Immature natural killer cell (primary cell): ENCODE results near the gene CHAF1A. TPM values are rescaled to one million over a fixed set of nuclear protein-coding genes. Genes with fewer than 3 reads are reported as not detected.

ENCODE experiments used
- DNase-seq, 3 donors: peaks; one replicate each; pipeline ENCODE4 v3.0.0; 2022; ENCODE audit warnings: mixed read lengths in 1 of 3
- H3K27ac Mint-ChIP-seq, 6 donors: one replicate each; pipeline ENCODE4 v1.8.0; 2020; ENCODE audit warnings: mixed read lengths in 6 of 6, mild to moderate bottlenecking in 5 of 6, inconsistent platforms in 4 of 6, moderate library complexity in 3 of 6
- H3K27me3 Mint-ChIP-seq, 3 donors: one replicate each; pipeline ENCODE4 v1.8.0; 2020 to 2021; ENCODE audit warnings: low read depth in 3 of 3, mild to moderate bottlenecking in 3 of 3, mixed read lengths in 3 of 3, moderate library complexity in 3 of 3, inconsistent platforms in 1 of 3
- H3K36me3 Mint-ChIP-seq, 3 donors: one replicate each; pipeline ENCODE4 v1.8.0; 2020; ENCODE audit warnings: mixed read lengths in 3 of 3, inconsistent platforms in 2 of 3, mild to moderate bottlenecking in 2 of 3
- H3K4me1 Mint-ChIP-seq, 2 donors: one replicate each; pipeline ENCODE4 v1.8.0; 2020; ENCODE audit warnings: inconsistent platforms in 2 of 2, mild to moderate bottlenecking in 2 of 2, mixed read lengths in 2 of 2, moderate library complexity in 1 of 2
- H3K4me3 Mint-ChIP-seq, 5 donors: one replicate each; pipeline ENCODE4 v1.8.0; 2020; ENCODE audit warnings: mild to moderate bottlenecking in 5 of 5, mixed read lengths in 5 of 5, inconsistent platforms in 3 of 5, moderate library complexity in 3 of 5
- H3K9me3 Mint-ChIP-seq, 6 donors: one replicate each; pipeline ENCODE4 v1.8.0; 2020; ENCODE audit warnings: mild to moderate bottlenecking in 6 of 6, mixed read lengths in 6 of 6, inconsistent platforms in 4 of 6, moderate library complexity in 3 of 6
- polyA plus RNA-seq, 3 donors: library from polyadenylated mRNA; unstranded; fragments of 300-500 nt; fragmentation: Illumina TruSeq; gene quantifications; one replicate each; pipeline ENCODE4 v1.2.3, GENCODE V29; 2021

CHAF1A gene
- polyA plus RNA-seq, 3 donors from 2014 or later: 1.5 to 8.5 (median 2.9) TPM

DNA sequence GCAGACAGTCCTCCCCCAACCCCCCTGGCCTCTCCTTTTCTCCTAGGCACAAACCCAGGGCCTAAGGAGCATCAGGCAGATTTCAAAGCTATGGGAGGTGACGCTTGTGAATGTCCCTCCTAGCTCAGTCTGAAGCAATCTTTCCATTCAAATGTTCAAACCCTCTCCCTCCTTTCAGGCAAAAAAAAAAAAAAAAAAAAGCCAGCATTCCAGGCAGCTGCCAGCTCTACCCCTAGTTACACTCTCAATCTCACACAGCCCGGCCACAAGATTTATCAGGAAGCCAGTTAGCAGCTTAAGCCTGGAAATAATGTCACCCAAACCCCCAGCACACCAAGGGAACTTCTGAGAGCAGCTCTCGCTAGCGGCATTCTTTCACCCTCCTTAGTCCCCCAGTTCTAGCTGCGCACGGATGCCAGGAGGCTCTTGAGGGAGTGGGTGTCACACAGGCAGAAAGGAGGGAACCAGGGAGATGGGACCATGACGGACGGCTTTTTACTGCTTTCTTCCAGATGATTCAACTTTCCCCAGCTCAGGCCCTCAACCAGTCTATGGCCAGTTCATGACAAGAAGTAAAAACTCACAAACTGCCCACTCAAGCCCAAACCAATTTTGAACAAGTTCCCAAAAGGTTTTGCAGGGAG is 8.4 kb upstream of the CHAF1A start:
- H3K27me3 Mint-ChIP-seq: peaks cover 0 to 2% (median 0%) of the 10 kb centered on the region in 3 donors
- no peak overlapping the region for H3K4me3 Mint-ChIP-seq
- H3K27ac Mint-ChIP-seq: peak overlapping the region in 4 of 6 donors; percentile 31 to 55 (median 38)
- no peaks in the 10 kb centered on the region for H3K36me3 Mint-ChIP-seq
- peaks cover 52 to 77% of the 10 kb centered on the region in 2 donors for H3K4me1 Mint-ChIP-seq
- no peak for DNase-seq
- no peaks in the 10 kb centered on the region for H3K9me3 Mint-ChIP-seq

DNA sequence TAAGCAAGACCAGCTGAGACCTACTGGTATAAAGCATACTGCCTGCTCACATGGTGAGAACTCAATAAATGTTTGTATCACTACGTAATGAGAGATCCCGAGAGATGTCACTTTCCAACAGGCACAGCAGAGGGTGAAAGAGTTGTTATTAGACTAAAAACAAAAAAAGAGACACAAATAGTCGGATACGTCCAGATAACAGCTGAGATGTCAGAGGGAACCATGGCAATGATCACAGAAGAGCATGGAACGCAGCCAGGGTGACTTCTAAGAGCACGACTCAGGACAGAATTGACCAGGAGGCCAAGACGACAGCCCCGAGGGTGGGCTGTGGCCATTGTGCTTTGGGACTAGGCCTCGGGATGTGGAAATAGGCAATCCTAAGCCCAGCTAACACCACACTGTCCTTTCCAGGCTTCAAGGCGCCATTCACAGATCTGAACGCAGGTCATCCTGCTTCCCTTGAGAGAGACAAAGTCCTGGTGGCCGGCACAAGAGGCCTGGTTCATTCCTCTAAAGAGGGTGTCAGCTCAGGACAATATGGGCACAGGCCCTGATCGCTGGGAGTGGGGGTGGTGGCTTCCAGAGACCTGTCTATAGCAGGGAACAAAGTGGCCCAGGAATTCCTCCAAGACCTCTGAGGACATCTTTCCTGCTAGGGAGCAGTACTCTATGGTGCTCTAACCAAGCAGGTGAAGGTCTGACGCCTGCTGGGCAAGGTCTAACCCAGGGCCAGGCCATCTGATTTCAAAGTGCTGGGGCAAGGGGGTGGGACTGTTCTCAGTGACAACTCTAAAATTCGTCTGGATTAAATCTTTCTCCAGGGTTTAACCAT is 5.3 kb upstream of the CHAF1A start:
- peak overlapping the region in 3 of 6 donors; percentile 10 to 79 (median 55) for H3K27ac Mint-ChIP-seq
- no peaks in the 10 kb centered on the region for H3K9me3 Mint-ChIP-seq
- peak overlapping the region in 2 of 5 donors; percentile 0 to 59 for H3K4me3 Mint-ChIP-seq
- H3K27me3 Mint-ChIP-seq: peaks cover 5 to 11% (median 10%) of the 10 kb centered on the region in 3 donors
- DNase-seq: no peak
- peaks cover 57 to 74% of the 10 kb centered on the region in 2 donors for H3K4me1 Mint-ChIP-seq
- no peaks in the 10 kb centered on the region for H3K36me3 Mint-ChIP-seq

DNA sequence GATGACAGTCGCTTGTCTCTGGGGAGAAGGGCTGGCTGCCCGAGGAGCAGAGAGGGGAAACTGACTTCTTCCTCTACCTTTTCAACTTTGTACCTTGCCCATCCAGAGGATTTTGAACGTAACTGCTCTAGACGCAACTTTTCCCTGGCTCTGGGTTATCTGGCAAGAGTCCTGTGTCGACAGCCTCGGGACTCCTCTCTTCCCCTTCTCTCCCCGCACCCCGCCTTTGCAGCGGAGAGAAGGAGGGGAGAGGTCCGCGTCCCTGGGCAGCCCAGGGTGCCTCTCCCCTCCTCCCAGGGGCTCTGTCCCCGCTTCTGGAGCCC is 2.7 kb upstream of the CHAF1A start:
- Mint-ChIP-seq H3K36me3 (no peaks in the 10 kb centered on the region), H3K4me1 (peaks cover 56 to 80% of the 10 kb centered on the region in 2 donors), H3K4me3 (peak overlapping the region; percentile 83 to 87 (median 87)), H3K9me3 (no peaks in the 10 kb centered on the region), H3K27ac (peak overlapping the region; percentile 80 to 92 (median 86)), H3K27me3 (peaks cover 10 to 13% (median 12%) of the 10 kb centered on the region in 3 donors)
- DNase-seq: peak in 1 of 3 donors; percentile 4

DNA sequence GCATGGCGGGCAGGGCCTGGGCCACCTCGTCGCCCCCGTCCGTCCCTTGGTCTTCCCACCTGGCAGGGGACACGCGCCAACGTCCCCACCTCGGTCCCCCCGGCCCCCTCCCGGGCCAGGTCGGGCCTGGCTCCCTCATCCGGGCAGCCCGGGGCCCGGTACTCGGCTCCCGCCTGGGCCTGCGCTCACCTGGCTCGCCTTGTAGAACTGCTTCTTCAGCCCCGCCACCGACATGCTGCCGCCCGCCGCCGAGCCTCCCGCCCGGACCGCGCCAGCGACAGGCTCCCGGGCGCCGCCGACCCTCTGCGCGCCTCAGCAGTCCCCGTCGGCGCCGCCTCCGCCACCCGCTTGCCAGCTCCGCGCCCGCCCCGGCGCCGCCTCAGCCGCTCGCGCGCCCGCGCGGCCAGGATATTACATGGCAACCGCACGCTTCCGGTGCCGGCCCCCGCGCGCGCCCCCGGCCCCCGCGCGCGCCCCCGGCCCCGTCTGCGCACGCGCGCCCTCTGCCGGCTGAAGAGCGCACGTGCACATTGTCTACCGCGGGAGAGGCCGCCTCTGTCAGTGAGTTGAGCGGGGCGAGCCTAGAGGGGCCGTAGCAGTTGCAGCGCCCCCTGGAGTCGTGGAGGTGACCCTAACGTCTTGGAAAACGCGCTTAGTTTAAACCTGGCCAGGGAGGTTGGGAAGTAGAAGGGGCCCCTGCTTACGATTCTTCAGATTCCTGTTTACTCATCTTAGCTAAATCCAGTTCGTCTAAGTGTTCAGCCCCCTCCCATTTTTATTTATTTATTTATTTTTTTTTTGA is 2.1 kb upstream of the CHAF1A start, which contains the start of gene SH3GL1:
Gene SH3GL1 (minus strand): TSS at position 413 of the 802 bp plus-strand sequence. CDS start 179 bp downstream, at position 234.
- peak within 1 kb of the TSS; percentile 99 to 100 (median 99) for H3K27ac Mint-ChIP-seq
- peak; percentile 89 to 93 (median 93) for DNase-seq
- H3K36me3 Mint-ChIP-seq: no peaks in the 10 kb centered on the region
- H3K4me3 Mint-ChIP-seq: peak within 1 kb of the TSS; percentile 87 to 97 (median 90)
- no peaks in the 10 kb centered on the region for H3K9me3 Mint-ChIP-seq
- peaks cover 56 to 76% of the 10 kb centered on the region in 2 donors for H3K4me1 Mint-ChIP-seq
- peaks cover 10 to 13% (median 12%) of the 10 kb centered on the region in 3 donors for H3K27me3 Mint-ChIP-seq

GRCh38 chr19:4401769-4402170 is 670 bp upstream of the CHAF1A start:
- Mint-ChIP-seq H3K4me3 (peak overlapping the region; percentile 87 to 97 (median 90)), H3K9me3 (no peaks in the 10 kb centered on the region), H3K27me3 (peaks cover 10 to 13% (median 12%) of the 10 kb centered on the region in 3 donors), H3K36me3 (no peaks in the 10 kb centered on the region), H3K27ac (peak overlapping the region; percentile 99 to 100 (median 99)), H3K4me1 (peaks cover 52 to 70% of the 10 kb centered on the region in 2 donors)
- no peak for DNase-seq

DNA sequence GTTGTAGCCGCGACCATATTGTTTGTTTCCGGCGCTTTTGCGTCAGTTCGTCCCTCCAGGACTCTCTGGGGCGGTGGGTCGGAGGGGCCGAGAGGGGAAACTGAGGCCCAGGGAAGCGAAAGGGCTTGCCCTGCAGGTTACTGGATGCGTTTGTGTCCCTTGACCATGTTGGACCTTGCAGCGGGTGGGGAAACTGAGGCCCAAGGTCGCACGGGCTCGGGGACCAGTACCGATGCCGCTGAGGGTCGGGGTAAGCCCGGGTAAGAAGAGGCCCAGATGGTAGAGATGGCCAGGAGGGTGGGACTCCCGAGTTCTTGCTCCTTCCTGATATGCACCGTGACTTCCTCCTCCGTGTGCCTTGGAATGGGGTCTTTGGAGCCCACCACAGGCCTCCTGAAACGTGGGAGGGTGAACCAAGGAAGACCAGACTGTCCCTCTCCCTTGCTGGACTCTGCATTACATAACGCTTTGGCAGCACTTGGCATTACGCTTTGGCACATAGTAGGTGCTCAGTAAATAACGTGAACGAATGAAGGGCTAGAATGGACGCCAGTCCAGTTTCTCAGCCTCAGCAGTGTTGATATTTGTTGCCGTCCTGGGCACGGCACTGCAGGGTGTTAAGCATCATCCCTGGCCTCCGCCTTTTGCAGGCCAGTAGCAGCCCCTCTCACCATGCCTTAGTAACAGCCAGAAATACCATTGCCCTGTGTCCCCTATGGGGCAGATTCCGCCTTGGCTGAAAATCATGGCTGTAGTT is 743 bp downstream of the CHAF1A start:
- Mint-ChIP-seq H3K36me3 (no peaks in the 10 kb centered on the region), H3K27ac (peak overlapping the region; percentile 79 to 99 (median 86)), H3K4me3 (peak overlapping the region; percentile 81 to 88 (median 83)), H3K9me3 (no peaks in the 10 kb centered on the region), H3K27me3 (peaks cover 10 to 13% (median 12%) of the 10 kb centered on the region in 3 donors), H3K4me1 (peaks cover 45 to 60% of the 10 kb centered on the region in 2 donors)
- no peak for DNase-seq

GRCh38 chr19:4405977-4406376 is 3.5 kb downstream of the CHAF1A start:
- peaks cover 5 to 8% (median 8%) of the 10 kb centered on the region in 3 donors for H3K27me3 Mint-ChIP-seq
- peaks cover 0 to 6% (median 0%) of the 10 kb centered on the region in 3 donors for H3K36me3 Mint-ChIP-seq
- peaks cover 24 to 36% of the 10 kb centered on the region in 2 donors for H3K4me1 Mint-ChIP-seq
- no peak overlapping the region for H3K4me3 Mint-ChIP-seq
- H3K27ac Mint-ChIP-seq: no peak overlapping the region
- H3K9me3 Mint-ChIP-seq: no peaks in the 10 kb centered on the region
- DNase-seq: no peak

- Mint-ChIP-seq H3K27ac (no peak overlapping the region), H3K27me3 (peaks cover 3 to 6% (median 5%) of the 10 kb centered on the region in 3 donors), H3K4me1 (peaks cover 18 to 30% of the 10 kb centered on the region in 2 donors), H3K9me3 (no peaks in the 10 kb centered on the region), H3K36me3 (peaks cover 0 to 6% (median 0%) of the 10 kb centered on the region in 3 donors), H3K4me3 (no peak overlapping the region)
- DNase-seq: no peak
Observed at GRCh38 chr19:4406626-4407025, 4.2 kb downstream of the CHAF1A start.

DNA sequence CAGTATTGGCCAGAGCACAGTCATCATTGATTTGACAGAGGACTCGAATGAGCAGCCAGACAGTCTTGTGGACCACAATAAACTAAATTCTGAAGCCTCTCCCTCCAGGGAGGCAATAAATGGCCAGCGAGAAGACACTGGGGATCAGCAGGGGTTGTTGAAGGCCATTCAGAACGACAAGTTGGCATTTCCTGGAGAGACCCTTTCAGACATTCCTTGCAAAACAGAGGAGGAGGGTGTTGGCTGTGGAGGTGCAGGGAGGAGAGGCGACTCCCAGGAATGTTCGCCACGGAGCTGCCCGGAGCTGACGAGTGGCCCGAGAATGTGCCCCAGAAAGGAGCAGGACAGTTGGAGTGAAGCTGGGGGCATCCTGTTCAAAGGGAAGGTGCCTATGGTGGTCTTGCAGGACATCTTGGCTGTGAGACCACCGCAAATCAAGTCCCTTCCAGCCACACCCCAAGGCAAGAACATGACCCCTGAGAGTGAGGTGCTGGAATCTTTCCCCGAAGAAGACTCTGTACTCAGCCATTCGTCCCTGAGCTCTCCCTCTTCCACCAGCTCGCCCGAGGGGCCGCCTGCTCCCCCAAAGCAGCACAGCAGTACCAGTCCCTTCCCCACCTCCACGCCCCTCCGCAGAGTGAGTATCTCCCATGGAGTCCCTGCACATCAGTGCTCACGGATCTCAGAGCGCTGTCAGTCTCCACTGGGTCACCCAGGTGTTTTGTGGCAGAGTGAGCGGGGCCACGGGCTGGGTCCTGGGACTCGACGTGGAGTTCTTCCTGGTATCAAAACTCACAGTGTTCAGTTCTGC is 6.9 kb downstream of the CHAF1A start:
- peaks cover 0 to 6% of the 10 kb centered on the region in 2 donors for H3K4me1 Mint-ChIP-seq
- H3K9me3 Mint-ChIP-seq: no peaks in the 10 kb centered on the region
- no peak overlapping the region for H3K27ac Mint-ChIP-seq
- H3K27me3 Mint-ChIP-seq: peaks cover 0 to 1% (median 0%) of the 10 kb centered on the region in 3 donors
- H3K36me3 Mint-ChIP-seq: peaks cover 0 to 9% (median 0%) of the 10 kb centered on the region in 3 donors
- H3K4me3 Mint-ChIP-seq: no peak overlapping the region
- no peak for DNase-seq

DNA sequence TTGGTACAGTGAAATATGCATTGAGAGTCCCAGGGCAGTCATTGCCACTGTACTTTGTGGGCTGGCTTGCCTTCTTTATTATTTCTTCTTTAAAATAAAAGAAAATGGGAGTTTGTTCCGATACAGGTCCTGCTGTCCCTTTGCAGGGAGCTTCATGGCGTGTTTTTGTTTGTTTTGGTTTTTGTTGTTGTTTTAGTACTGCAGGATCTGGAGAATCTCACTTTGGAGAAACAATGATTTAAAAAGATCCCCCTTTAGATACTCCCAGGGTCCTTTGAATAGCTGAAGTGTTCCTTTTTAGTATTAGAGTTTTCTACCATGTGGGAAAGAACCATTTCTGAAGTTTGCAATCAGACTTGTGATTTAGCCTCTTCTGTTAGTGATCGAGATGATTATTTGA is 11.1 kb downstream of the CHAF1A start:
- no peak overlapping the region for H3K27ac Mint-ChIP-seq
- H3K9me3 Mint-ChIP-seq: no peaks in the 10 kb centered on the region
- DNase-seq: no peak
- H3K36me3 Mint-ChIP-seq: peaks cover 0 to 9% (median 0%) of the 10 kb centered on the region in 3 donors
- H3K4me1 Mint-ChIP-seq: no peaks in the 10 kb centered on the region
- no peak overlapping the region for H3K4me3 Mint-ChIP-seq
- H3K27me3 Mint-ChIP-seq: peaks cover 0 to 3% (median 0%) of the 10 kb centered on the region in 3 donors

DNA sequence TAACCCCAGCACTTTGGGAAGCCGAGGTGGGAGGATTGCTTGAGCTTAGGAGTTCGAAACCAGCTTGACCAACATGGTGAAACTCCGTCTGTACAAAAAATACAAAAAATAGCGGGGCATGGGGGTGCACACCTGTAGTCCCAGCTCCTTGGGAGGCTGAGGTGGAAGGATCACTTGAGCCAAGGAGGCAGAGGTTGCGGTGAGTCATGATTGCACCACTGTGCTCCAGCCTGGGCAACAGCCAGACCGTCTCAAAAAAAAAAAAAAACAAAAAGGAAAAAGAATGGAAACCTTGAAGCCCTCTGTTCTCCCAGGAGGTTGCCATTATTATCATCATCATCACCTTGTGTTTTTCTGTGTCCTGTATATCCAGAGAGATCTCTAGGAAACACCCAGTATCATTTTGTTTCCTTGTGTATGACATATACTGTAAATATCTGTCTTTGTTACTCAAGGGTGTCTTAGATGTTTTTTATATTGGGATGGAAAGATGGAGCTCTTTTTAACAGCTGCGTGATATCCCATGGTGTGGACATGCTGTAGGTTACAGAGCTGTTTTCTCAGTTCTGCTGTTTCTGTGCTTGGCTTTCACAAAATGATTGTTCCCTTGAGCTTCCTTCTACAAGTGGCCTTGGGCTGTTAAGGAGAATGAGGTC is 11.8 kb downstream of the CHAF1A start:
- Mint-ChIP-seq H3K4me3 (no peak overlapping the region), H3K4me1 (no peaks in the 10 kb centered on the region), H3K9me3 (no peaks in the 10 kb centered on the region), H3K27me3 (peaks cover 0 to 3% (median 0%) of the 10 kb centered on the region in 3 donors), H3K36me3 (peaks cover 0 to 4% (median 0%) of the 10 kb centered on the region in 3 donors), H3K27ac (no peak overlapping the region)
- DNase-seq: no peak
